Esophagus squamous epithelium (tissue), 5 donors: Measurements from ENCODE around the gene POLA1. TPM values are rescaled to one million over a fixed set of nuclear protein-coding genes. Genes with fewer than 3 reads are reported as not detected.

Experiments
- DNase-seq: peaks from one replicate; lab custom pipeline; 2025; lab: John Stamatoyannopoulos, UW
- H3K27ac ChIP-seq, 4 donors: fragments of 200-600 bp; sonication (generic); one replicate each; pipeline ENCODE4 v1.5.1; 2016 to 2019; ENCODE audit warnings: mild to moderate bottlenecking in 1 of 4
- H3K27me3 ChIP-seq, 4 donors: fragments of 200-600 bp; sonication (generic); 1 replicate in 3 of 4; 2 replicates in 1 of 4; pipeline versions ENCODE4 v1.5.1 to v1.6.0; 2017 to 2021; ENCODE audit warnings: antibody characterized with exemption in 1 of 4
- H3K36me3 ChIP-seq, 3 donors: fragments of 200-600 bp; sonication (generic); one replicate each; pipeline ENCODE4 v1.5.1; 2016 to 2019
- H3K4me1 ChIP-seq, 3 donors: fragments of 200-600 bp; sonication (generic); one replicate each; pipeline ENCODE4 v1.5.1; 2017 to 2019
- H3K4me3 ChIP-seq, 4 donors: fragments of 200-600 bp; sonication (generic); 1 replicate in 3 of 4; 2 replicates in 1 of 4; pipeline ENCODE4 v1.5.1; 2016 to 2019; ENCODE audit warnings: mild to moderate bottlenecking in 2 of 4, moderate library complexity in 1 of 4
- H3K9me3 ChIP-seq, 3 donors: fragments of 200-600 bp; sonication (generic); one replicate each; pipeline ENCODE4 v1.5.1; 2016 to 2019
- CTCF ChIP-seq, 6 experiments: fragments of 450-650 bp in 4 of 6; fragments of 200-600 bp in 2 of 6; sonication (generic) in 2 of 6; IDR thresholded peaks; one replicate each; pipeline ENCODE4 v1.5.1; 2016 to 2019; ENCODE audit warnings: antibody characterized with exemption in 6 of 6, mild to moderate bottlenecking in 4 of 6, moderate library complexity in 4 of 6
- POLR2A ChIP-seq, 4 donors: fragments of 450-650 bp; IDR thresholded peaks; one replicate each; pipeline ENCODE4 v1.6.1; 2017; ENCODE audit warnings: antibody characterized with exemption in 4 of 4, mild to moderate bottlenecking in 4 of 4, moderate library complexity in 3 of 4
- WGBS, 2 donors: methylation state at CpG; one replicate each; pipeline ENCODE4 v1.1.5; 2018; 5-methylcytosine and 5-hydroxymethylcytosine counted together
- intact Hi-C: fragments of 100-400 bp; cut with DNase I; formaldehyde crosslinking; loops from one replicate; pipeline ENCODE4 v1.15.0; 2022
- small RNA-seq, 4 donors: library from RNA; depleted of rRNA; stranded (forward); fragments of <200 nt; gene quantifications; one replicate each; pipeline ENCODE3, GENCODE V24; 2016
- total RNA-seq, 4 donors: library from RNA; depleted of rRNA; stranded (reverse); fragments of >200 nt; gene quantifications; one replicate each; pipeline ENCODE4 v1.1.0, GENCODE V29; 2016
- donor health status: DM: yes; HTN: yes; CAD: no.

POLA1 gene
- total RNA-seq, 4 donors from 2014 or later, result 5.3 to 14.7 (median 13.1) TPM

GRCh38 chrX:25043192-25043591 is 349.5 kb downstream of the POLA1 start:
- no peak for DNase-seq
- intact Hi-C loops, result no loop called here
- H3K27ac ChIP-seq, result no peak overlapping the region
- no peak overlapping the region for H3K4me3 ChIP-seq
- H3K4me1 ChIP-seq, result no peaks in the 10 kb centered on the region
- H3K36me3 ChIP-seq, result no peaks in the 10 kb centered on the region
- no peaks in the 10 kb centered on the region for H3K9me3 ChIP-seq
- 58 to 82% methylated on average over 1 of the region's 1 CpG for WGBS, 2 donors
- no peaks in the 10 kb centered on the region for H3K27me3 ChIP-seq
- no peak for TF ChIP-seq POLR2A (IDR thresholded peaks at IDR 0.05)
- TF ChIP-seq CTCF (IDR thresholded peaks at IDR 0.05), result no peak

Small RNAs within 50 kb of the gene (small RNA-seq; reads per million reads assigned to genes)
- 0 to 0.44 (median 0.25) reads per million in 4 donors for gene SCARNA23

Other genes with a start within 250 kb of the POLA1 start
- 10 to 100 TPM in 2 of 4 donors, 1 to 10 TPM in 2; 5.4 to 20.6 (median 12.8) TPM for gene PDK3, start 228.6 kb upstream of the POLA1 start, total RNA-seq
- gene PCYT1B, start 46.6 kb upstream of the POLA1 start, total RNA-seq, result 1 to 10 TPM in 3 of 4 donors, under 1 TPM in 1; 0.13 to 3.5 (median 1.7) TPM